Calu3 (cell line): Measurements from ENCODE around the gene SEMA3B. TPM values are rescaled to one million over a fixed set of nuclear protein-coding genes. Genes with fewer than 3 reads are reported as not detected.
"Not testable (repeated sequence)": the region's sequence is repeated elsewhere in the genome, so short reads cannot be mapped to it uniquely, and the experiment has no call there.

Source experiments
- BruUV-seq: library from RNA; stranded (reverse); fragments of 400-500 nt; replicated peaks from 2 replicates; lab custom pipeline; 2021; lab: Mats Ljungman, UMichigan
- CTCF ChIA-PET: fragments of 300-600 bp; sonication (Branson Sonifier 250); formaldehyde crosslinking; loops from one replicate; lab custom pipeline; 2022; ENCODE audit warnings: antibody characterized with exemption; lab: Charles Lee
- DNase-seq: peaks from one replicate; pipeline ENCODE4 v3.0.0; 2022
- H3K27ac Mint-ChIP-seq: one replicate; pipeline ENCODE4 v1.8.0; 2022; ENCODE audit warnings: mixed read lengths; ENCODE audit not compliant: unreplicated experiment
- H3K27me3 Mint-ChIP-seq: one replicate; pipeline ENCODE4 v1.8.0; 2022; ENCODE audit warnings: mixed read lengths; ENCODE audit not compliant: unreplicated experiment
- H3K36me3 Mint-ChIP-seq: one replicate; pipeline ENCODE4 v1.8.0; 2022; ENCODE audit warnings: mild to moderate bottlenecking, moderate library complexity, mixed read lengths; ENCODE audit not compliant: insufficient read depth, unreplicated experiment
- H3K4me1 Mint-ChIP-seq: one replicate; pipeline ENCODE4 v1.8.0; 2022; ENCODE audit warnings: mild to moderate bottlenecking, low read depth, mixed read lengths; ENCODE audit not compliant: unreplicated experiment
- H3K4me3 Mint-ChIP-seq: one replicate; pipeline ENCODE4 v1.8.0; 2022; ENCODE audit warnings: mild to moderate bottlenecking, low read depth, moderate library complexity, mixed read lengths; ENCODE audit not compliant: unreplicated experiment
- H3K9me3 Mint-ChIP-seq: one replicate; pipeline ENCODE4 v1.8.0; 2022; ENCODE audit warnings: low read depth, mixed read lengths; ENCODE audit not compliant: unreplicated experiment
- intact Hi-C: fragments of 100-400 bp; cut with micrococcal nuclease; formaldehyde crosslinking; loops from one replicate; pipeline ENCODE4 v1.10.0; 2022; ENCODE audit not compliant: unreplicated experiment
- total RNA-seq: library from RNA; stranded (reverse); gene quantifications from 2 replicates; pipeline ENCODE4 v1.2.3, GENCODE V29; 2022
- TF ChIP-seq, protein P1 (sequence below): fragments of 200-600 bp; IDR thresholded peaks from one replicate; pipeline ENCODE4 v1.8.0; 2022; ENCODE audit warnings: antibody characterized with exemption; ENCODE audit not compliant: unreplicated experiment

Gene SEMA3B
- total RNA-seq, 1 experiment from 2014 or later = 20.3 TPM

DNA sequence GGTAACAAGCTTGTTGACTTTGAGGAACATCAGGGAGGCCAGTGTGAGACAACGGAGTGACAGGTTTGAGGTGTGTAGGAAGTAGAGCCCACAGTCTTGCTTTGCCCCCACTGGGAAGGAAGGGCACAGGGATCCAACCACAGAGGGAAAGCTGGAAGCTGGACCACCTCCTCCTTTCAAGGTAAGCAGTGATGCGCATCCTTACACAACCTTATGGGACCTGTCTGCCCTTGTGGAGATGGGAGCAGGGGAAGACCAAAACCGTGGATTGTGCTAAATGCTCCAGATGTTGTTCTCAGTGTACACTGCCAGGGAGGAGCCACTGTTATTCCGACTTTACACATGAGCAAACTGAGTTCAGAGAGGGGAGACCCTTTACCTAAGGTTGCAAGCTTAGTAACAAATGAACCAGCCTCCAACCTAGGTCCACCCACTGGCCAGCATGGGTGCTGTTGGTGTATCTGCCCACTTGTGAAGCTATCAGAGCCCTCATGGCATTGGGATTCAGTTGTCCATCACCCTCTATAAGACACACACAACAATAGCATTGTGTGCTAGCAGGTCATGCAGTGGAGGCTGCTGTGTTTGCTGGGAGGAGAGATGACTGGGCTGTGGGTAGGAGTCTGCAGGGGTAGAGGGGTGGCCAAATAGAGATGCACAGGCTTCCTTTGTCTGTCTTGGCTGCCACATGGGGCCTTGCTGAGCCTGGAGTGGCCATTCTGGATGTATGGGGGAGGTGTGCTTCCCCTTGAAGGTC is 9.4 kb downstream of the SEMA3B start:
- Mint-ChIP-seq H3K4me1 (no peaks in the 10 kb centered on the region), H3K4me3 (no peak overlapping the region), H3K9me3 (no peaks in the 10 kb centered on the region), H3K27ac (no peak overlapping the region), H3K27me3 (no peaks in the 10 kb centered on the region), H3K36me3 (peaks cover 14% of the 10 kb centered on the region)
- intact Hi-C loops = loop anchor here (10.0 kb wide), 1 partner anchor 46 kb away; the partner anchor contains the start of genes HYAL2 and TUSC2
- BruUV-seq = no TSS peak
- CTCF ChIA-PET = interaction anchor here (0.6 to 1.1 kb wide), 3 partner anchors 21 to 88 kb away, joined by 3 to 6 read pairs (median 3); partner anchors contain the start of genes HYAL3 and NAA80
- no peak for DNase-seq
- TF ChIP-seq, protein P1, sequence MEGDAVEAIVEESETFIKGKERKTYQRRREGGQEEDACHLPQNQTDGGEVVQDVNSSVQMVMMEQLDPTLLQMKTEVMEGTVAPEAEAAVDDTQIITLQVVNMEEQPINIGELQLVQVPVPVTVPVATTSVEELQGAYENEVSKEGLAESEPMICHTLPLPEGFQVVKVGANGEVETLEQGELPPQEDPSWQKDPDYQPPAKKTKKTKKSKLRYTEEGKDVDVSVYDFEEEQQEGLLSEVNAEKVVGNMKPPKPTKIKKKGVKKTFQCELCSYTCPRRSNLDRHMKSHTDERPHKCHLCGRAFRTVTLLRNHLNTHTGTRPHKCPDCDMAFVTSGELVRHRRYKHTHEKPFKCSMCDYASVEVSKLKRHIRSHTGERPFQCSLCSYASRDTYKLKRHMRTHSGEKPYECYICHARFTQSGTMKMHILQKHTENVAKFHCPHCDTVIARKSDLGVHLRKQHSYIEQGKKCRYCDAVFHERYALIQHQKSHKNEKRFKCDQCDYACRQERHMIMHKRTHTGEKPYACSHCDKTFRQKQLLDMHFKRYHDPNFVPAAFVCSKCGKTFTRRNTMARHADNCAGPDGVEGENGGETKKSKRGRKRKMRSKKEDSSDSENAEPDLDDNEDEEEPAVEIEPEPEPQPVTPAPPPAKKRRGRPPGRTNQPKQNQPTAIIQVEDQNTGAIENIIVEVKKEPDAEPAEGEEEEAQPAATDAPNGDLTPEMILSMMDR = no peak

DNA sequence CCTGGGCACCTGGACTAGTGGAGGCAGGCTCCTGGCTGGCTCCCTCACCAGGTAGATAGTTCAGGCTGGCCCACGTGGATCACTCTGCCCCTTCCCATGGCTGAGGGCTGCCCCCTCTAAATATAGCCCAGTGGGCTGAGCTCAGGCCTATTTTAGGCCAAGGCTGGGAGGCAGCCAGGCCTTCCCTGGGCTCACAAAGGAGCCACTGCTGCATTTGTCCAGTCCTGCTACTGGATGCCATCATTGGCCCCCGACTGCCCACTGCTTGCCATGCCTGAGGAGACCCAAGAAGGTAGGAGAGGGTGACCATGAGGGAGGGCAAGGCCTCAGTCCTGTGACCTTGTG is 9.9 kb downstream of the SEMA3B start, which contains the start of gene LSMEM2:
LSMEM2 (plus strand) TSS at position 208 of the 345 bp plus-strand sequence; CDS start at position 235, 27 bp downstream.
- peaks cover 14% of the 10 kb centered on the region for H3K36me3 Mint-ChIP-seq
- TF ChIP-seq, protein P1 = no peak
- H3K4me1 Mint-ChIP-seq = no peaks in the 10 kb centered on the region
- CTCF ChIA-PET = interaction anchor here (1.1 kb wide), 1 partner anchor 58 kb away, joined by 3 read pairs; no protein-coding TSS in a partner anchor
- no peaks in the 10 kb centered on the region for H3K27me3 Mint-ChIP-seq
- no peak within 1 kb of the TSS for H3K27ac Mint-ChIP-seq
- BruUV-seq = no TSS peak
- DNase-seq = no peak
- no peaks in the 10 kb centered on the region for H3K9me3 Mint-ChIP-seq
- H3K4me3 Mint-ChIP-seq = no peak within 1 kb of the TSS
- intact Hi-C loops = loop anchor here (10.0 kb wide), 1 partner anchor 46 kb away; the partner anchor contains the start of genes HYAL2 and TUSC2

GRCh38 chr3:50279255-50280016 is 10.5 kb downstream of the SEMA3B start:
- Mint-ChIP-seq H3K9me3 (no peaks in the 10 kb centered on the region), H3K4me3 (no peak overlapping the region), H3K27ac (no peak overlapping the region), H3K36me3 (peaks cover 16% of the 10 kb centered on the region), H3K27me3 (no peaks in the 10 kb centered on the region), H3K4me1 (no peaks in the 10 kb centered on the region)
- intact Hi-C loops = loop anchor here (10.0 kb wide), 1 partner anchor 45 kb away; the partner anchor contains the start of genes HYAL2 and TUSC2
- DNase-seq = no peak
- CTCF ChIA-PET = interaction anchor here (1.1 kb wide), 1 partner anchor 58 kb away, joined by 3 read pairs; no protein-coding TSS in a partner anchor
- TF ChIP-seq, protein P1 = no peak
- BruUV-seq = no TSS peak

DNA sequence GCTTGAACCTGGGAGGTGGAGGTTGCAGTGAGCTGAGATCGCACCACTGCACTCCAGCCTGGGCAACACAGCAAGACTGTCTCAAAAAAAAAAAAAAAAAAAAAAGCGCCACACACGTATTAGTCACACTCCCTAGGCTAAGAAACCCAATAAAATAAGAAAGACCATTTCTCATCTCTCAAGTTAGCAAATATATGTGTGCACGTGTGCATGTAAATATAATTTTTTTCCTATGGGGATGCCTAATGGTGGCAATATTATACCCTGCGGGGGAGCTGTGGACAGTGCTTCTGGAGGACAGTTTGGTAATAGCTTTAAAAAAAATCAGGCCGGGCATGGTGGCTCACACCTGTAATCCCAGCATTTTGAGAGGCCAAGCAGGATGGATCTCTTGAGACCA is 15.2 kb downstream of the SEMA3B start:
- H3K9me3 Mint-ChIP-seq, H3K4me1 Mint-ChIP-seq, H3K27me3 Mint-ChIP-seq, intact Hi-C loops, H3K4me3 Mint-ChIP-seq, H3K27ac Mint-ChIP-seq, BruUV-seq, DNase-seq: not testable (repeated sequence)
- CTCF ChIA-PET = interaction anchor here (0.6 kb wide), 1 partner anchor 1625 kb away, joined by 6 read pairs; no protein-coding TSS in a partner anchor
- peaks cover 20% of the 10 kb centered on the region for H3K36me3 Mint-ChIP-seq
